DMS53 treated with DMSO at 0.1 percent for 48 hours (cell line): ENCODE data around the gene PDGFRB.
A peak's percentile ranks its signal among the peaks of the same experiment; 100 is the strongest.

Experiments
- DNase-seq: peaks from one replicate; lab custom pipeline; 2025; ENCODE audit not compliant: unreplicated experiment; lab: John Stamatoyannopoulos, UW

Gene PDGFRB

DNA sequence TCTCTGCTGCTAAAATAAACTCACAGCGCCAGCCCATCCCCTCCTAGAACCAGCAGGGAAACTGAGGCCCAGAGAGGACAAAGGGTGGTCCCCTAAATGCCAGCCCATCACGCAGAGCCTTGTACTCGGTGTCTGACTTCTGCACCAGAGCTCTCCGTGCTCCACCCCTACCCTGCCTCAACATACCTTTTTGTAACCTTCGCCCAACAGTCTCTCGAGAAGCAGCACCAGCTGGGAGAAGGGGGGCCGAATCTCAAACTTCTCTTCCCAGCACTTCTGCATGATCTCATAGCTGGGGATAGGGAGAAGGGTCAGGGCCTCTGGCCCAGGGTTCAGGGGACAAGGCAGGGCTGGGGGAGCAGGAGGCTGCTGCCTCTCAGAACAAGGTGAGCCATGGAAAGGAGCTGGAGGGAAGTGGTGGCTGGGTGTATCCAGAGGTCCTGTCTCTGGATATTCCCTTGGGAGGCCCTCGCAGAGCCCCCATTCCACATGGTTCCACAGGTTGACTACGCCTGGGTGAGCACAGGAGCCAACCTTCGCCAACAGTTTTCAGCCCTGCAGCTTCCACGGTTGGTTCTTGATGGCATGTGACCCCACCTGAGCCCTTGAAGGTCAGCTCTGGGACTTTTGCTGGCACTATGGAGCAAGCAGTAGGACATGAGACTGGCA is 37.0 kb downstream of the PDGFRB start:
- DNase-seq: no peak

DNA sequence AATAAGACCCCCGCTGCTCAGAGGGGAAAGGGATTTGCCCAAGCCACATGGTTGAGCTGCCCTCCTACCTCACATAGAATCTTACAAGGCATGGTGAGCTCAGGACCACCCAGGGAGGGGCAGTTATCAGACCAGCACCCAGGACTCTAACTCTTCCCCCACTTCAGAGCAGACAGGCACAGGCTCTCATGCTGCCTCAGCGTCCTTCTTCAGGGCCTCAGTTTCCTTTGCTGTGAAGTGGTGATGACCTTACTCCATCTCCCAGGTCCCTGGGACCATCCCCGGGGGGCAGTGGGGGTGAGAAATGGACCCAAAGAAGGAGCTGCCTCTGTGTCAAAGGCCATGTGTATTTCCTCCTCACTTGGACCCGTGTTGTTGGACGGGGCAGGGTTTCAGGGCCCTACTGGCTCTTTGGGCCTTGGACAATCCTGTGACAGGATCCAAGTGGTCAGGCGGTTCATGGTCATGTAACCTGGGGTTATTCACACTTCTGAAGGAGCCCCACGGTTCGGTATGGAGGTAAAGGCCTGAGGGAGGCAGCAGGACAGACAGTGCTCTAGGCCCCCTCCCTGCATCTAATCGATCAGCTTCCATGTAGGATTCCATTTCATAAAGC is 37.6 kb downstream of the PDGFRB start:
- no peak for DNase-seq

DNA sequence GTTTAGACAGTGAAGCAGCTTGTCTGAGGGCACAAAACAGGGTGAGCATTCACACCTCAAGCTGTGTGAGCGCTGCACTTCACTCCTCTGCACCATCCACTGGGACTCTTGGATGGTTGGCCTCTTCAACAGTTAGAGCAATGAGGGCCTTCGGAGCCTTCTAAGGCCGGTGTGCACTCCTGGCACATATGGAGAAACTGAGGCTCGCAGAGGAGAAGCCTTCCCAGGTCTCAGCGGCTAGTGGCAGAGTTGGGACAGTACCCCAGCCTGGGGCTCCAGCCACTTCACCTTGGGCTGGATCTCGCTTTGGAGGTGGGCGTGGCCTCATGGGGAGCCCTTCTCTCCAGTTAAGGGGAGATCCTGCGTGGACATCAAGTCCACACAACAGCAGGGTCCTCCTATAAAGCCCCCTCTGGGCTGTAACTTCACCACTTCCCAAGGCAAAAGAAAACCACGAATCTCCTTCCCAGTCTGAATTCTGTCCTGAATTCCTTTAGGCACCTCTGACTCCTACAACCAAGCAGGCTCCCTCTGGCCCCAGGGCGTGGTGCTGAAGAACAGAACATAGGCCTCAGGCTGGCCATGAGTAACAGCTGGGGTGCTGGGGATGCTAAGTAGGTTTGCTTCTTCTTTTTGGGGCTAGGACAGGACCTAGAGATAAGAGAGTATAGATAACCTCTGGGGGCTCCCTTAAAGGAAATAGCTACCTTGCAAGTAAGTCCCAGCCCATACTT is 38.8 kb downstream of the PDGFRB start:
- DNase-seq: no peak

DNA sequence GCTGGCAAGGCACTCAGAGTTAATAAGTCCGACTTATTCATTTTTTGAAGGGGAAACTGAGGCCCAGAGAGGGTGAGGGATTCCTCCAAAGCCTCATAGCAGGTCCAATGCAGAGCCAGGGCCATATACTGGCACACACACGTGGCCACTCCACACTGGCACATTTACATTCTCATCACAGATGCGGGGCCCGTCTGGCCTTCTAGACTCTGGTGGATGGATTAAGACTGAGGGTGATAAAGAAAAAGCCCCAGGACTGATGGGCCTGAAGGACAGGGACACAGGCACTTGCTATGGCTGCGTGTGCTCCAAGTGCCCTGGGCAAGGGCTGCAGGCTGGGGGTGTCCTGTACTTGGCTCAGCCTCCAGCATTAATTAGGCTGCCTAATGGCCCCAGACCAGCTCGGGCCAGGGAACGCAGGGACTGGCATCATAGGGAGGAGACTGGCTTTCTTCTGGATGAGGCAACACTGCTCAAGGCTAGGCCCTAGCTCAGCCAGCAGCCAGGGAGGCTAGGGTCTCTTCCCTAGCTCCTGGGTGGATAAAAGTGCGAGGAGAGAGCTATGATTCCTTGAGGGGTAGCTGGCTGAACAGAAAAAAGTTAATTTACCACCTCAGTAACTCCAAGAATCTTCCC is 40.8 kb downstream of the PDGFRB start:
- DNase-seq: no peak

DNA sequence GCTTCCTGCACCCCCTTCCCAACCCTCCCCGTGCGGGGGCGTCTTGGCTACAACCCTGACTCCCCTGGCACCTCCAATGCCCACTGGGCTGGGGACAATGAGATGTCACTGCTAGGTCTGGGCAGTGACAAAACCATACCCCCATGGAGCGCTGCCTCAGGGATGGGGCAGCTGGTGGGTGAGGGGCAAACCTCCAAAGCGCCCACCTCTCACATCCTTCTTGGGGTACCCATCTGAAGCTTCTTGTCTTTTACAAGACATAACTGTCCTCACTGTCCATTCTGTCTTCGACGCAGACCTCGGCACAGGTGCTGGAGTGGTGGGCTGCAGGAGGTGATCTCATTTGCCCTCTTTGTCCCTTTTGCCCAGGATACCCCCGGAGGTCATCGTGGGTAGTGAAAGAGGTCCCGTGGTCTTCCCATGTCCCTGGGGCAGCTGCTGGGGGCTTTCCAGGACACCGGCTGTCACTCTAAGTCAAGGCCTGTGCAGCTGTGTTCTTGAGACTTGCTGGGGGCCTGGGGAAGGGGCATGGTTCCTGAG is 41.5 kb downstream of the PDGFRB start:
- DNase-seq: no peak

DNA sequence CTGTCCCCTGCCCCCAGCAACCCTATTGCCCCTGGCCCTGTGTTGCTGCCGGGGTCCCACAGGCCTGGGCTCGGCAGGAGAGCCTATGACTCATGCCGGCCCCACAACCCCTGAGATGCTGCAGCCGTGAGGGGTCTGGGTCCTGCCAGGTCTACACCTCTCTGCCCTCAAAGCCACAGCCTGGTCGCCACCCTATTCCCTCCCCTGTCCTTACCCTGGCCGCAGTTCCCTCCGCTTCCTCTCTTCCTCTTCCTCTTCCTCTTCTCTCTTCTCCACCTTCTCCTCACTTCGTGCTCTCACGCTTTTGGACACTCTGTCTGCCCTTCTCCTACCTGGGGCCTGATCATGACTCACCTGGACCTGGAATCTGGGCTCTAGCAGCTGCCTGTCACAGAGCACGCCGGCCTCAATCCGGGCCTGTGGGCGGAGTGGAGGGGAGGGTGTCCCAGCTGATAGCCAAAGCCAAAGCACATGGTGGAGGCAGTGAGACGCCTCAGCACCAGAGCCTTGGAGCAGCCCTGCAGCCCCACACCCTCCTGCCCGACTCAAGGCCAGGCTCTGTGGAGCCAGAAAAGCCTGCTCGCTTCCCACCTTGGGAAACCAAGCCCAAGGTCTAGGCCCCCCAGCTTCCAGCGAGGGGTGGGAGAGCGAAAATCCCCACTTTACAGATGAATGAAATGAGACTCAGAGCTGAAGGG is 42.4 kb downstream of the PDGFRB start:
- DNase-seq: no peak

DNA sequence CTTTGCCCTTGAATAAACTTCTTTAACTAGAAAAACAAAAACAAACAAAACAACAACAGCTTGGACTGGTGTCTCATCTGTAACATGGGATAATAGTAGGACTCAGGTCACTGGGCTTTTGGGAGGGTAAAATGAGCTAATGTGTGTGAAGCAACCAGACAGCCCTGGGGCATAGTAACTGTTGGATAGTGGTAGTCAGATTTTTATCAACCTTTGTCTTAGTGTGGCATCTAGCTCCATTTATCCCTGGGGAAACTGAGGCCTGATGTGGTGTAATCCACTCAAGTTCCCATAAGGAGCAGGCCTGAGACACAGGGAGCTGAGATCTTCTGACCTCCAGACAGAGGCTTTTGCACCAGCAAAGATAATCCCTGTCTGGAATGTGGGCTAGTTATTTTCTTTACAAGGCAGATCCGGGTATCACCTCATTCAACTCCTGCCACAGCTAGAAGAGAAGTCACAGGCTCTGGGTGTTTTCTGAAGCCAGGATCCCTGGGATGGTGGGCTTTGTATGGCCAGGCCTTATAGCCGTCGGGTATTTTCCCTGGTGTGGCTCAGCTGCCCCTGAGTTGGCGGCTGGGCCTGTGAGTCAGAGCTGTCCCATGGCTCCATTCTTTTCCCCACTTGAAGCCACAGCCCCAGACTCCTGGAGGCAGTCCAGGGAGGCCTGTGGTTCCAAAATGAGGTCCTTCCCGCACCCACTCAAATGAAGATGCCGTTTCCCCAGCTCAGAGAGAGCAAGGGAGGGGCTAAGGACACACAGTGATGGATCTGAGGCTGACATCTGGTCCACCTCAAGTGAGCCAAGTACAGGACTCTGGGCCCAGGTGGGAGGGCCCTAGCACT is 43.2 kb downstream of the PDGFRB start:
- no peak for DNase-seq

DNA sequence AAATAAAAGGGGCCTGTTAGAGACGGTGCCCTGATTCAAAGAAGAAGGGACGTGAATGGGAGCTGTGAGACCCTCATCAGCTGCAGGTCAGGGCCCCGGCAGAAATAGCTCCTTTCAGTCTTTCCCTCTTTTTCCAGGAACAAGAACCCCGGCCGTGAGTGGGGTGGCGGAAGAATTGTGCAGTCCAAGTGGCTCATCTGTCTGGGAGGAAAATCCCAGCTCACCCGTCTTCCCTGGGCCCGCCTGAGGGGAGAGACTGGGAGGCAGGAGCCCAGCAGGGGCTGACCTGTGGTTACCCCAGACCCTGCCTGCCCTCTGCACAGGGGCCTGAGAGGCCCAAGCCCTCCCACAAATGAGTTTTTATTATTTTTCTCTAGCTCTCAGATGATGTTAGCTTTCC is 44.5 kb downstream of the PDGFRB start:
- no peak for DNase-seq

DNA sequence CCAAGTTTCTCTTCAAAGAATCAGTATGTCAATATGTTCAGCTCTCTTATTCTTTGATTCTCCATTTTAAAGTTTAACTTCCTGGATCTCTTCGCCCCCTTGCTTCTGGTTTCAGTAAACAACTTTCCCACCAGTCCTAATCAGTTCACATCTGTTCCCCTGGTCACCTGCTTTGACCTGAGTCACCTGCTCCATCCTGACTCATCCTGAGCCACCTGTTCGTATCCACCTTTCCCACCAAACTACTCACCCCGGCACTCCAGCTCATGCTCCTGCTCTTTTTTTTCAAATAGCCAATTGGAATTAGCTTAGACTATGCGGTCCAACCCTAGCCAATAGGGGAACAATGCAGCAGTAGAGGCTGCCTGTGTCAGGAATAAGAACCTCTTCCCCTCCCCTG is 45.7 kb downstream of the PDGFRB start:
- DNase-seq: peak; percentile 90

DNA sequence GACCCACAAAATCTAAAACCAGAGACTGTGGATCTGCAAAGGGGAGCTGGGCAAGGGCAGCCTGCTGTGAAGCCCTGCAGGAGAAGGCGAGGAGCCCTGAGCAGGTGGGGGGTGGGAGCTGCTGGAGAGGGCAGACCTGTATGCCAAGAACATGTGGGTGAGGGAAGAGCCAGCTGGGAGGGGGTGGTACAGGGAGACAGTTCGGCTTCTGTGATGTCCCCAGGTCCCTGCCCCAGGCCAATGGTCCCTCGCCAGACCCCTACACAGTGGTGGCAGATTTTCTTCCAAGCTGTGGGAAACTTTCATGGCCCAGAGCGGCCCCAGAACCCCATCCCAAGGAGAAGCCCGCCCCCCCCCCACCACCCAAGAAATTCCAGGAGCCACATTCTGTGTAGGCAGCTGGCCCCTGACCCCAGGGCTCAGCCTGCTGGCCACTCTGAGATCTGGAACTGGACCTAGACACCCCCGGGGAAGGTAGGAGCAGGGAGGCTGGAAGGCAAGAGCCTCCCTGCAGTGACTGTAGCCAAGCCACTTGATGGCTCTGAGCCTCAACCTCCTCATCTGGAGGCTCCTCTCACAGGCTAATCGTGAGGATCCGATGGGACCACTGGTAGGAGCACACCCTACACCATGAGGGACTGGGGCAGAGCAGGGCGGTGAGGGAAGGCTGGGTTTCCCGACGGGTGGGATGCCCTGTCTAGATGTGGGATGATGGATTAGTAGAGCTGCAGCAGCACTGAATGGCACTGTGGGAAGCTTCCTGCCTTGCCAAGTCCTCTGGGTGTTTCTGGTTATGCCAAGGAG is 46.7 kb downstream of the PDGFRB start:
- no peak for DNase-seq

DNA sequence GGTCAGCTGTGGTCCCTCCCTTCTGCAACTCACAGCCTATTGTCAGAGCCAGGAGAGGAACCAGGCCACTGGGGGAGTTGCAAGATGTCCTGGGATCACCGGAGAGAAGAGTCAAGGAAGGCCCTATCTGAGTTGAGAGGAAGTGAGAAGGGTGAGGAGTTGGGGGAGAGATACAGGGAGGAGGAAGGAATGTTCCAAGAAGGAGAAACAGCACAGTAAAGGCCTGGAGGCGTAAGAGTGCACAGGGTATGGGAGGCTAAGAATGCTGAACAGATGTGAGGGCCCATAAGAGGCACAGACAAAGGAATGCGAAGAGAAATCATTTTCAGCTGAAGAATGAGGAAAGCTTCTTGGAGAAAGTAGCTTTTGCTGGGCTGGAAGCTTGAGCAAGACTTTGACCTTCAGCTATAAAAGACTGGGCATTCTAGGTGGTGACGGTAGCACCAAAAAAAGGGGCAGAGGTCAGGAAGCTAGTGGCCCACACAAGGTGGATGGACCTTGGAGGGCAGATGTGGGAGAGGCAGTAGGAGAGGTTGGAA is 47.7 kb downstream of the PDGFRB start:
- DNase-seq: no peak

DNA sequence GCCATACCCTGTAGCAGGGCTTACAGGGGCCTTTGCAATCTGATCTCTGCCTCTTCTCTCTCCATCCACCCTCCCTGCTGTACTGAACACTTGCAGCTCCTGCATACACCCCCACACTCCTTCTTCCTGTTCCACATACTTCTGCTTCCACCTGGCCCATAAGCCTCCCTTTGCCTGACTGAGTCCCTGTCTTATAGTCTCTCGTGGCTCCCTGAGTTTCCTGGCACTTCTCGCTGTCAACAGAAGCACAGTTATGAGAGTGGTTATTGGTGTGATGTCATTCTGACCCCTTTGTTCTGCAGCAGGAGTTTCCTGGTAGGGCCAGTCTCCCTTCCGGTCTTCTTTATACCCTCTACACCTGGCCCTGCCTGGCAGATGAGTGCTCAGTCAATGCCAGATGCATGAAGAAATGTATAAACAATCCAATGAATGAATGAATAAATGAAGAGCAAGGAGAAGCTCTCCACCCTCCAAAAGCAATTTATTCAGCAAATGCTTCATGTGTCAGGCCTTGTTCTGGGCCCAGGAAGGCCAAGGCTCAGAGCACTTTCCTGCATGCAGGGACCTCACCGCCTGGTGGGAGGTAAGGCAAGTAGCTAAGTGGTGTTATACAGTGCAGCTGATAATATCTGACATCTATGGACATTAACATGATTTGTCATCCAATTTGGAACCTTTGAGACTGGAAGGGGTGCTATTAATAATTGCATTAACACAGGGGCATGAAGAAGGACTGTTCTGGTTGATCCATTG is 48.8 kb downstream of the PDGFRB start:
- peak; percentile 98 for DNase-seq

DNA sequence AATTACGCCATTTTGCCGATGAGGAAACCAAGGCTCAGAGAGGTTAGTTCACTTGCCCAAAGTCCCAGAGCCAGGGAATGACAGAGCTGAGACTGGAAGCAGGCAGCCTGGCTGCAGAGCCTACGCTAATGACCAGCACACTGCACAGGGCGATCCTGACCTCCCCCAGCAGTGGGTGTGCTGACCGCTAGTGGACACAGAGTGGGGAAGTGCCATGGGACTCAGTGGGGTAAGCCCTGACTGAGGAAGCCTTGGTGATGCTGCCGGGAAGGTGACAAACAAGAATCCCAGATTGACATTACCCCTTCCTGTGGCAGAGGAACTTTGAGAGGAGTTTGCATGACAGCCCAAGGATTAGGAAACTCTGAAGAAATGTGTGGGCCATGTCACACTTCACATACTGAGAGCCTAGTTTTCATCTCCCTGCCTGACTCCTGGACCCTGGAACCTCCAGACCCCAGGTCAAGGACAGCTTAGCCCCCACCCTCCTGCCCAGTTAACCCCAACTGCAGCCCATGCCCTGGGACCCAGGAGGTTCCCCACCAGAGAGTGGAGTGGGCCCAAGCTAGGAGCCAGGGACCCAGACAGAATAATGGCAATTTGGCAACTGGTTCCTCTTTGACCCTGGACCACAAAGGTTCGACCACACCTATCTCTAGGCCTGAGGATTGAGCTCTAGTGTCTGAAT is 49.6 kb downstream of the PDGFRB start:
- DNase-seq: no peak

DNA sequence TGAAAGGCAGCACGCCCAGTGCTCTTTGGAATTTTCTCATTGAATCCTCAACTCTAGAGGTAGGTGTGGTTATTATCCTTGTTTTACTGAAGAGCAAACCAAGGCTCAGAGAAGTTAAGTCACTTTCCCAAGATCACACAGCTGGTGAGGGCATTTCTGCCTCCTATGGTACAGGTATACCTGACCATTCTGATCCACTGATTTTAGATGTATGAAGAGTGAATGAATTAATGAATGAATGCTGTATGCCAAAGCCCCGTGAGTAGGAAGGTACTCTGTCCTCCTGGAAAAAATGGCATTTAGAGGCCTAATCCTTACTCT is 51.1 kb downstream of the PDGFRB start:
- DNase-seq: no peak

DNA sequence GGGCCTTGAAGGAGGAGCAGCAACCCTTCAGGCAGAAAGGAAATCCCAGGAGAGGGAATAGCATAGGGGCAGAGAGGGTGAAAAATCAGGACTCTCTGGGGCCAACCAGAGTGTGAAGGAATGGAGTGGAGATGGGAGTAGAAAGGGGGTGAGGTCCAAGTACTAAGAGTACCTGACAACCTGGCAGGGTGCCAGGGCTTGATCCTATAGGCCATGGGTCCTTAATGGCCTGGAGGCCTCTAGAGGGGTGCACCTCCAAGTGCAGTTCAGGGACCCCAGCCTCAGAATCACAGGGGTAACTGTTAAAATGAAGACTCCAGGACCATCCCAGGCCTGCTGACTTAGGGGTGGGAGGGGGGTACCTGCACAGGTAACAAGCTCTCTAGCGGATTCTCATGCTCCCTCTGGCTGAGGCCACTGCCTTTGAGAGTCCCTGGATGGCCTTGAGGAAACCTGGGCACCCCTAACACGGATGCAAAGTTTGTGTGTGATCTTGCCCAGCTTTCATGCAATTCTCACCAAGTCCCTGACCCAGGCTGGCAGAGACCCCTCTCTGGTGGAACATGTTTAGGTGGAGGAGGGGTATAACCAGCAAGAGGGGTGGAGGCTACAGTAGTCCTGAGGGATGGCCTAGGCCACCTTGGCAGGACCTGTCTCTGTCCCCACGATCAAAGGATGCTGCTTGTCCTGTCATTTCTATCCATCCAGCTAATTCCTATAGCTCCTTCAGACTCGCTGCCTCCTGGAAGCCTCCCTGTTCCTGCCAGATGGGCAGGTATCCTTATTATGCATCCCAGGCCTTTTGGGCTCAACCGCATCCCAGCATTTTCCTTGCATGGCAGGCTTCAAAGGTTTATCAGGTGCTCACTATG is 51.7 kb downstream of the PDGFRB start:
- no peak for DNase-seq

DNA sequence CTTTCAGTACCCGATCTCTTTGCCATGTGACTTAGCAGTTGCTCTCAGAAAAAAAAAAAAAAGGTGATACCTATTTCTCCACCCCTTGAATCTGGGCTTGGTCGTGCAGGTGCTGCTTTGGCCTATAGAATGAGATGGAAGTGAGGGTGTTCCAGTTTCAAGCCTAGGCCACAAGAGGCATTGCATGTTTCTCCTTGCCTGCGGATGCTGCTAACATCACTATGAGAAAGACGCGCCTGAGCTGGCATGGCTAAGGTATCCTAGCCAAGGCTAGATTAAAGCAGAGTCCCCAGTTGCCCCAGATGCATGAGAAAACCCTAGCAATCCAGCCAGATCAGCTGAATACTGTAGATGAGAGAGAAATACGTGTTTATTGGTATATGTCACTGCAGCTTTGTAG is 54.6 kb downstream of the PDGFRB start:
- no peak for DNase-seq

DNA sequence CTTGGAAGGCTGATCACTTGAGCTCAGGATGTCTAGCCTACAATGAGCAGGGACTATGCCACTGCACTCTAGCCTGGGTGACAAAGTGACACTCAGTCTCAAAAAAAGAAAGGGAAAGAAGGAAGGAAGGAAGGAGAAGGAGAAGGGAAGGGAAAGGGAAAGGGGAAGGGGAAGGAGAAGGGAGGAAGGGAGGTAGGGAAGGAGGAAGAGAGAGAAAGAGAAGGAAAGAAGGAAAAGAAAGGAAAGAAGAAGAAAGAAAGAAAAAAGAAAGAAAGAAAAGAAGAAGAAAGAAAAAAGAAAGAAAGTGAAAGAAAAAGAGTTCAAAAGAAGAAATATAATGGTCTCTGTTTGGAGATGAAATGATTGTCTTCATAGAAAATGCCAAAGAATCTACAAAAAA is 58.5 kb downstream of the PDGFRB start:
- no peak for DNase-seq
